Stimulated activated naive CD4-positive, alpha-beta T cell (primary cell): ENCODE measurements around the gene OR5T3.
"Not testable (repeated sequence)": the region's sequence is repeated elsewhere in the genome, so short reads cannot be mapped to it uniquely, and the experiment has no call there.

Source experiments
- DNase-seq, 6 experiments: peaks; one replicate each; lab custom pipeline; 2025; lab: John Stamatoyannopoulos, UW

OR5T3 gene

GRCh38 chr11:56251954-56252353 is at the start of gene OR5T3:
Gene OR5T3, plus strand, starts transcription at chr11:56252254. Its CDS starts 0 bp downstream, at chr11:56252254.
- no peak for DNase-seq

GRCh38 chr11:56207790-56208189 is 44.3 kb upstream of the OR5T3 start:
- DNase-seq: no peak

GRCh38 chr11:56214537-56214936 is 37.5 kb upstream of the OR5T3 start:
- no peak for DNase-seq

GRCh38 chr11:56219735-56220134 is 32.3 kb upstream of the OR5T3 start:
- not testable (repeated sequence) for DNase-seq

GRCh38 chr11:56234155-56234554 is 17.9 kb upstream of the OR5T3 start, which contains the start of gene OR5T2:
Gene OR5T2, minus strand, starts transcription at chr11:56234255. Its CDS starts 1,193 bp downstream, at chr11:56233062.
- no peak for DNase-seq

GRCh38 chr11:56271092-56271491 is 19.0 kb downstream of the OR5T3 start:
- no peak for DNase-seq

- no peak for DNase-seq
Measured at GRCh38 chr11:56273854-56274253, 21.8 kb downstream of the OR5T3 start, which contains the start of gene OR5T1. Gene OR5T1, plus strand, starts transcription at chr11:56274154. Its CDS starts 1,485 bp downstream, at chr11:56275639.

GRCh38 chr11:56292154-56292553 is 40.1 kb downstream of the OR5T3 start, which contains the start of gene OR8H1:
Gene OR8H1, minus strand, starts transcription at chr11:56292254. Its CDS starts 1,192 bp downstream, at chr11:56291062.
- DNase-seq: no peak

GRCh38 chr11:56296898-56297297 is 44.8 kb downstream of the OR5T3 start:
- no peak for DNase-seq
